Sigmoid colon (tissue), 7 donors: ENCODE data around the gene SAMHD1. TPM values are rescaled to one million over a fixed set of nuclear protein-coding genes. Genes with fewer than 3 reads are reported as not detected.

Source experiments
- DNase-seq: peaks from one replicate; pipeline ENCODE4 v3.0.0-alpha.2; 2019
- H3K27ac ChIP-seq, 4 donors: fragments of 200-600 bp; sonication (generic); one replicate each; pipeline ENCODE4 v1.5.1; 2016 to 2019; ENCODE audit warnings: mild to moderate bottlenecking in 1 of 4
- H3K27me3 ChIP-seq, 3 donors: fragments of 200-600 bp; sonication (generic); one replicate each; pipeline ENCODE4 v1.5.1; 2019; ENCODE audit warnings: mild to moderate bottlenecking in 1 of 3
- H3K36me3 ChIP-seq, 4 donors: fragments of 200-600 bp; sonication (generic); one replicate each; pipeline ENCODE4 v1.5.1; 2016 to 2019
- H3K4me1 ChIP-seq, 4 donors: fragments of 200-600 bp; sonication (generic); one replicate each; pipeline ENCODE4 v1.5.1; 2017 to 2019
- H3K4me3 ChIP-seq, 4 donors: fragments of 200-600 bp; sonication (generic); one replicate each; pipeline ENCODE4 v1.5.1; 2017 to 2019; ENCODE audit warnings: mild to moderate bottlenecking in 2 of 4, moderate library complexity in 1 of 4
- H3K9me3 ChIP-seq, 4 donors: fragments of 200-600 bp in 3 of 4; sonication (generic) in 3 of 4; one replicate each; pipeline versions ENCODE4 v1.5.1 to v1.6.1; 2013 to 2019
- EP300 ChIP-seq, 4 donors: sonication (generic); formaldehyde crosslinking; IDR thresholded peaks; one replicate each; pipeline ENCODE4 v1.6.1; 2017; ENCODE audit warnings: antibody characterized with exemption in 4 of 4
- POLR2A ChIP-seq, 2 donors: fragments of 450-650 bp; IDR thresholded peaks; one replicate each; pipeline ENCODE4 v1.6.1; 2016; ENCODE audit warnings: antibody characterized with exemption in 2 of 2, mild to moderate bottlenecking in 2 of 2, moderate library complexity in 2 of 2
- POLR2AphosphoS5 ChIP-seq, 4 donors: sonication (generic); formaldehyde crosslinking; IDR thresholded peaks; one replicate each; pipeline ENCODE4 v1.6.1; 2017; ENCODE audit warnings: antibody characterized with exemption in 4 of 4
- WGBS, 2 donors: extraction: QIAGEN DNeasy Blood & Tissue Kit; methylation state at CpG; one replicate each; pipeline ENCODE4 v1.1.7; 2013; 5-methylcytosine and 5-hydroxymethylcytosine counted together
- intact Hi-C: fragments of 100-400 bp; cut with DNase I; formaldehyde crosslinking; loops from one replicate; pipeline ENCODE4 v1.15.1; 2023
- polyA plus RNA-seq, 3 donors: library from polyadenylated mRNA; stranded (reverse); fragments of 200-250 nt; gene quantifications; one replicate each; pipeline ENCODE4 v1.2.3, GENCODE V29; 2013
- total RNA-seq, 4 donors: library from RNA; depleted of rRNA; stranded (reverse); fragments of >200 nt; gene quantifications; one replicate each; pipeline ENCODE4 v1.1.0, GENCODE V29; 2016
- TF ChIP-seq, protein P1 (sequence below), 4 experiments: fragments of 450-650 bp in 3 of 4; fragments of 200-600 bp in 1 of 4; IDR thresholded peaks; one replicate each; pipeline ENCODE4 v1.5.1; 2016 to 2019; ENCODE audit warnings: antibody characterized with exemption in 4 of 4, mild to moderate bottlenecking in 3 of 4, moderate library complexity in 2 of 4
- donor health status: healthy with polysubstance abuse.
- donor health status: Bipolar disorder and iron deficiency.
- donor health status: healthy.

Gene SAMHD1
- total and polyA plus RNA-seq, 7 donors: 27.0 to 179 (median 89.6) TPM

DNA sequence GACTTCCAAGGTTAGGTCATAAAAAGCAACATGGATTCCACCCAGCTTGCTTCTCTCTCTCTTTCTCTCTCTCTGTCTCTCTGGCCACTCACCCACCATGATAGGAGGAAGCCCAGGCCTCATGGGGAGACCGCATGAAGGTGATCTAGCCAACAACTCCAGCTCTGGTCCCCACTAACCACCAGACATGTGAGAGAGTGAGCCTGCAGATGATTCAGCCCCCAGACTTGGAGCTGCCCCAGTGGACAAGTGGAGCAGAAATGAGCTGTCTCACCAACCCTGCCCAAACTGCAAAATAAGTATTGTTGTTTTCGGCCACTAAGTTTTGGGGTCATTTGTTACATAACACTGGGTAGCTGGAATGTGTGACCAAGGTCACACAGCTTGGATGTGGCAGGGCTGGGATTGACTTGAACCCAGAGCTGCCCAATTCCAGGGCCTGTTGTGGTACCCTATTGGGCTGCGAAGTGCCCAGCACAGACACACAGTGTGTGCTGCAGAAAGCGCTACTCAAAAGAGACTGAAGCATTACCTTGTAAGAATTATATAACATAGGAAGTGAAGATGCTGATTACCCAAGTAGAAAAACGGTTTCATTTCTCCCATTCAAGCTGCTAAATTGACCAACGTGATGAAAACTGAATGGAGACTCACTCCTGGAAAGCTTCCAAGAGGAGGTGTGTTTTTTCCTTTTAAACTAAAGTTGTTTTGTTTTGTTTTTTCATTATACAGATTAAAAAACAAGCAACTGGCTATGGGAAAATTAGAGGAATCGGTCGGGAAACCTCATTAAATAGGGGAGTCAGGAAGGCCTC lies 84.6 kb downstream of the SAMHD1 start:
- WGBS, 2 donors: 68 to 76% methylated on average over 8 of the region's 8 CpGs

DNA sequence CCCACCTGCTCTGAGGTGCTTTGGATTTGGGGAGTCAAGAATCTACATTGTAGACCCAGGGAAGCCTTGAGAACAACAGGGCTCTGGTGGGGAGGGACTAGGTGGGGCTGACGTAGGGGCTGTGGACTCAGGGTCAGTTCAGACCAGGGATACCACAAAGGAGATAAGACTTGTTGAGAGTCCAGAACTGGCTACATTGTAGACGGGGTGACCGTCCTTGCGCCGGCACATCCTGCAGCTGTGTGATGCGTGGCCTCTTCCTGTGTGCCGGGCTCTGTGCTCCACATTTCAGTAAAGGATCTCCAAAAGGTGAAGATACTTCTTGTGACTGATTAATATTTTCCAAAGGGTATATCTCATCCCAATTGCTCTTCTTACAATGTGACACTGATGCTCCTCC lies 85.3 kb downstream of the SAMHD1 start:
- intact Hi-C loops: loop anchor here (10.0 kb wide), 2 partner anchors 51 to 401 kb away; no protein-coding TSS in a partner anchor
- TF ChIP-seq EP300 (IDR thresholded peaks at IDR 0.05): no peak
- TF ChIP-seq, protein P1, sequence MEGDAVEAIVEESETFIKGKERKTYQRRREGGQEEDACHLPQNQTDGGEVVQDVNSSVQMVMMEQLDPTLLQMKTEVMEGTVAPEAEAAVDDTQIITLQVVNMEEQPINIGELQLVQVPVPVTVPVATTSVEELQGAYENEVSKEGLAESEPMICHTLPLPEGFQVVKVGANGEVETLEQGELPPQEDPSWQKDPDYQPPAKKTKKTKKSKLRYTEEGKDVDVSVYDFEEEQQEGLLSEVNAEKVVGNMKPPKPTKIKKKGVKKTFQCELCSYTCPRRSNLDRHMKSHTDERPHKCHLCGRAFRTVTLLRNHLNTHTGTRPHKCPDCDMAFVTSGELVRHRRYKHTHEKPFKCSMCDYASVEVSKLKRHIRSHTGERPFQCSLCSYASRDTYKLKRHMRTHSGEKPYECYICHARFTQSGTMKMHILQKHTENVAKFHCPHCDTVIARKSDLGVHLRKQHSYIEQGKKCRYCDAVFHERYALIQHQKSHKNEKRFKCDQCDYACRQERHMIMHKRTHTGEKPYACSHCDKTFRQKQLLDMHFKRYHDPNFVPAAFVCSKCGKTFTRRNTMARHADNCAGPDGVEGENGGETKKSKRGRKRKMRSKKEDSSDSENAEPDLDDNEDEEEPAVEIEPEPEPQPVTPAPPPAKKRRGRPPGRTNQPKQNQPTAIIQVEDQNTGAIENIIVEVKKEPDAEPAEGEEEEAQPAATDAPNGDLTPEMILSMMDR (IDR thresholded peaks at IDR 0.05): no peak
- Histone ChIP-seq H3K27me3 (no peaks in the 10 kb centered on the region), H3K4me1 (peaks cover 0 to 22% (median 21%) of the 10 kb centered on the region in 4 donors), H3K4me3 (no peak overlapping the region), H3K9me3 (no peaks in the 10 kb centered on the region), H3K27ac (peak overlapping the region in 1 of 4 donors; percentile 10), H3K36me3 (no peaks in the 10 kb centered on the region)
- DNase-seq: no peak
- 86 to 89% methylated on average over 7 of the region's 7 CpGs for WGBS, 2 donors

More for the DNA sequence above, 84.6 kb downstream of the SAMHD1 start:
- no peaks in the 10 kb centered on the region for H3K9me3 ChIP-seq
- H3K36me3 ChIP-seq: no peaks in the 10 kb centered on the region
- no peak for TF ChIP-seq POLR2AphosphoS5 (IDR thresholded peaks at IDR 0.05)
- TF ChIP-seq, protein P1 (IDR thresholded peaks at IDR 0.05): no peak
- TF ChIP-seq POLR2A (IDR thresholded peaks at IDR 0.05): no peak
- peaks cover 0 to 15% (median 13%) of the 10 kb centered on the region in 4 donors for H3K4me1 ChIP-seq
- DNase-seq: no peak
- no peak overlapping the region for H3K4me3 ChIP-seq
- intact Hi-C loops: loop anchor here (10.0 kb wide), 2 partner anchors 52 to 402 kb away; no protein-coding TSS in a partner anchor
- peak overlapping the region in 1 of 4 donors; percentile 10 for H3K27ac ChIP-seq
- H3K27me3 ChIP-seq: no peaks in the 10 kb centered on the region

DNA sequence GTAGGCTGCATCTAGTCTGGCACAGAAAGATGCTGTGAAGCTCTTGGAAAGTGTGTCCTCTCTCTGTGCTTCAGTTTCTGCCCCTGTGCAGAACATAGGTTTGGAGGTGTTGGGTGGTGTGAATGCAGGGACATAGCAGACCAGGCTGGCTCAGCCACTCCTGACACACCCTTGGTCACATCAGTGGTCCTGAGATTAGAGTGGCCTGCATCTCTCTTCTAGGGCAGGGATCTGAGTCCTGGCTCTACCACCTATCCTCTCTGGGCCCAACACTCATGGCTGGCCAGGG lies 85.7 kb downstream of the SAMHD1 start:
- Histone ChIP-seq H3K9me3 (no peaks in the 10 kb centered on the region), H3K4me1 (peaks cover 0 to 26% (median 24%) of the 10 kb centered on the region in 4 donors), H3K27ac (peak overlapping the region in 1 of 4 donors; percentile 10), H3K27me3 (no peaks in the 10 kb centered on the region), H3K4me3 (no peak overlapping the region), H3K36me3 (no peaks in the 10 kb centered on the region)
- DNase-seq: no peak
- intact Hi-C loops: loop anchor here (10.0 kb wide), 2 partner anchors 51 to 401 kb away; no protein-coding TSS in a partner anchor
- TF ChIP-seq POLR2A (IDR thresholded peaks at IDR 0.05) (no peak), EP300 (IDR thresholded peaks at IDR 0.05) (no peak), POLR2AphosphoS5 (IDR thresholded peaks at IDR 0.05) (no peak)
- TF ChIP-seq, protein P1 (IDR thresholded peaks at IDR 0.05): no peak

DNA sequence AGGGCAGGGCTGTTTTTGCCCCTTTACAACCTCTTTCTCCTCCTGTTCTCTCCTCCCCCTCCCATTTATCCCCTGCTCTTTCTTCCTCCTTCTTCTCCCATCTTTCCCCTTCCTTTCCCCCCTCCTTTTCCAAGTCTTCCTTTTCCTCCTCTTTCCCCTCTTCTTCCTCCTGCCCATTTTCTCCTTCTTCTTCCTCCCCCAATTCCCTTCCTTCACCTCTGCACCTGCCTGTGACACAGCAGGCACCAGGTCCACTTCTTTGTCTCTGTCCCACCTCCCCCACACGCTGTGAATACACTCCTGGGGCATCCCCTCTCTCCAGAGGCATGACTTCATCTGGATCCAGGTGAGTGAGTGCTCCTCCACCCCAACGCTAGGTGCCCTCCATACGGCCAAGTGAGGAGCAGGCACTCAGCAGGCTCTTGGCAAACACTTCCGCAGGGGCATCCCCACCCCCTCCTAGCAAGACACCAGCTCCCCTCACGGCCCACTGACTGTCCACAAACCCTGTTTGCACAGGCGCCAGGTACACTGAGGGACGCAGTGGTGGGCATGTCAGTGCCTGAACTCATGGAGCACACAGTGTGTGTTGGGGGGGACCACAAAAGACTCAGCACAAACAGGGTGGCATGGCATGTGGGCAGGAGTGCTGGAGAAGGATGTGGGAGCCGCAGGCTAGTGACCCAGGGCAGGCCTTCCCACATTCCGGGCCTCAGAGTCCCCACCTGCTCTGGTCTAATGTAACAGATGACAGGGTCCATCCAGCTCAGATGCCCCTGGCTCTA lies 86.2 kb downstream of the SAMHD1 start:
- intact Hi-C loops: loop anchor here (10.0 kb wide), 2 partner anchors 50 to 400 kb away; no protein-coding TSS in a partner anchor
- TF ChIP-seq POLR2AphosphoS5 (IDR thresholded peaks at IDR 0.05): no peak
- TF ChIP-seq, protein P1 (IDR thresholded peaks at IDR 0.05): no peak
- TF ChIP-seq POLR2A (IDR thresholded peaks at IDR 0.05): no peak
- no peak for TF ChIP-seq EP300 (IDR thresholded peaks at IDR 0.05)
- WGBS, 2 donors: 78 to 87% methylated on average over 9 of the region's 9 CpGs
- Histone ChIP-seq H3K9me3 (no peaks in the 10 kb centered on the region), H3K27me3 (no peaks in the 10 kb centered on the region), H3K36me3 (no peaks in the 10 kb centered on the region), H3K27ac (peak overlapping the region; percentile 87 to 99 (median 97)), H3K4me1 (peaks cover 0 to 31% (median 30%) of the 10 kb centered on the region in 4 donors), H3K4me3 (no peak overlapping the region)
- no peak for DNase-seq
